ENCODE results near the gene TBC1D12. TPM values are rescaled to one million over a fixed set of nuclear protein-coding genes. Genes with fewer than 3 reads are reported as not detected.
"Not testable (repeated sequence)": the region's sequence is repeated elsewhere in the genome, so short reads cannot be mapped to it uniquely, and the experiment has no call there.

Gene TBC1D12
- total RNA-seq, 2 experiments from 2014 or later = 0.35 to 0.39 TPM

DNA sequence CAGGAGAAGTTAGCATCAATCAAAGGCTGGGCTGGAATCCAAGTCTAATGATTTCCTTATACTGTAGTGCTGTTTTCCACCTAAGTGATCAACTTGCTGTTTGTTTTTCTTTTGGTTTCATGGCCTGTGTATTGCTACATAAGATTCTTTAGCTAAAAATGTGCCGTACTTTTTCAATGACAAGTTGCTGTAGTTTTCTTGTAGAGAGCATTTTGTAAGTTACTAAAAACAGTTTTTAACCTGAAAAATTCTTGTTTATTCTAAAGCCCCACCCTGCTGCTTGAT lies 144.5 kb downstream of the TBC1D12 start:
- intact Hi-C loops (cut with DNase I, micrococcal nuclease) = loop anchor here (2.0 to 10.0 kb wide), 9 partner anchors 45 to 1148 kb away; partner anchors contain the start of genes CEP55 (in 1 of the 2), FRA10AC1 (in 1 of the 2), NOC3L (in 1 of the 2) and SLC35G1 (in 1 of the 2)
- Mint-ChIP-seq H3K9me3 (ENCODE audit: low read depth) (no peaks in the 10 kb centered on the region), H3K27ac (peak overlapping the region; percentile 99), H3K4me1 (peaks cover 11% of the 10 kb centered on the region), H3K4me3 (peak overlapping the region; percentile 100), H3K27me3 (no peaks in the 10 kb centered on the region), H3K36me3 (ENCODE audit: low read depth) (peaks cover 29% of the 10 kb centered on the region)
- DNase-seq = no peak
- POLR2A ChIA-PET = no interaction called here
- CTCF ChIA-PET = interaction anchor here (0.7 kb wide), 1 partner anchor 9 kb away, joined by 3 read pairs; no protein-coding TSS in a partner anchor
- ATAC-seq = no peak

DNA sequence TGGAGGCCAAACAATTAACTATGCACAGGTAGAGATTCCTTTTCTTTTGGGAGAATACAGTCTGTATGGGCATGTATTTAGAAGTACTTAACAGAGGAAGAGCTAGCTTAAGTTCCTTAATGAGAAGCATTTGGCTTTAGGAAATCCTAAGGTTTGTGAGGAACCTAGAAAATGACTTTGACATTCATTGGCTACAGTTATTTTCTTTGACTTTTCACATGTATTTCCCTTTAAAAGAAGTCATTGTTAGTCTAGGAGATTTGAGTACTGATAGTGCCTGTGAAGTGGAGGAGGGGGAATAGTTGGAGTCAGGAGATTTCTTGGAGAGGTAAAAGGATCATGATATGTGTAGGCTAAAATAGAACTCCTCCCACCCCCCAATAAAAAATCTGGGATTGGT lies 146.9 kb downstream of the TBC1D12 start:
- ChIA-PET POLR2A (no interaction called here), CTCF (interaction anchor here (1.4 kb wide), 1 partner anchor 32 kb away, joined by 3 read pairs; no protein-coding TSS in a partner anchor)
- Mint-ChIP-seq H3K4me1 (peaks cover 11% of the 10 kb centered on the region), H3K27ac (no peak overlapping the region), H3K4me3 (no peak overlapping the region), H3K9me3 (ENCODE audit: low read depth) (no peaks in the 10 kb centered on the region), H3K36me3 (ENCODE audit: low read depth) (peaks cover 37% of the 10 kb centered on the region), H3K27me3 (no peaks in the 10 kb centered on the region)
- no peak for DNase-seq
- intact Hi-C loops (cut with DNase I, micrococcal nuclease) = loop anchor here (5.0 to 10.0 kb wide), 8 partner anchors 43 to 1052 kb away; partner anchors contain the start of genes CEP55 (in 1 of the 2), FRA10AC1 (in 1 of the 2), NOC3L (in 1 of the 2) and SLC35G1 (in 1 of the 2)
- no peak for ATAC-seq

DNA sequence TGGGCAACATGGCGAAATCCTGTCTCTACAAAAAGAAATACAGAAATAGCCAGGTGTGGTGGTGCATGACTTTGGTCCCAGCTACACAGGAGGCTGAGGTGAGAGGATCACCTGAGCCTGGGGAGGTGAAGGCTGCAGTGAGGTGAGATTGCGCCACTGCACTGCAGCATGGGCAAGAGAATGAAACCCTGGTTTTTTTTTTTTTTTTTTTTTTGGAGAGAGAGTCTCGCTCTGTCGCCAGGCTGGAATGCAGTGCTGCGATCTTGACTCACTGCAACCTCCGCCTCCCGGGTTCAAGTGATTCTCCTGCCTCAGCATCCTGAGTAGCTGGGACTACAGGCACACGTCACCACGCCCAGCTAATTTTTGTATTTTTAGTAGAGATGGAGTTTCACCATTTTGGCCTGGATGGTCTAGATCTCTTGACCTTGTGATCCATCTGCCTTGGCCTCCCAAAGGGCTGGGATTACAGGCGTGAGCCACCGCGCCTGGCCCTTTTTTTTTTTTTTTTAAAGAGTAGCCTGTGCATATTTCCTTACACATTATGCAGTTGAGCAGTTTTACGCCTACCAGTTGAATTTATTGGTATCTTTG lies 165.5 kb downstream of the TBC1D12 start:
- DNase-seq; ATAC-seq; H3K9me3 Mint-ChIP-seq (ENCODE audit: low read depth); intact Hi-C loops (cut with DNase I, micrococcal nuclease); H3K4me3 Mint-ChIP-seq; H3K27me3 Mint-ChIP-seq; H3K4me1 Mint-ChIP-seq; H3K27ac Mint-ChIP-seq: not testable (repeated sequence)
- H3K36me3 Mint-ChIP-seq (ENCODE audit: low read depth) = peaks cover 64% of the 10 kb centered on the region
- CTCF ChIA-PET = interaction anchor here (0.8 kb wide), 1 partner anchor 11 kb away, joined by 4 read pairs; no protein-coding TSS in a partner anchor
- POLR2A ChIA-PET = interaction anchor here (0.7 kb wide), 1 partner anchor 806 kb away, joined by 4 read pairs; no protein-coding TSS in a partner anchor

DNA sequence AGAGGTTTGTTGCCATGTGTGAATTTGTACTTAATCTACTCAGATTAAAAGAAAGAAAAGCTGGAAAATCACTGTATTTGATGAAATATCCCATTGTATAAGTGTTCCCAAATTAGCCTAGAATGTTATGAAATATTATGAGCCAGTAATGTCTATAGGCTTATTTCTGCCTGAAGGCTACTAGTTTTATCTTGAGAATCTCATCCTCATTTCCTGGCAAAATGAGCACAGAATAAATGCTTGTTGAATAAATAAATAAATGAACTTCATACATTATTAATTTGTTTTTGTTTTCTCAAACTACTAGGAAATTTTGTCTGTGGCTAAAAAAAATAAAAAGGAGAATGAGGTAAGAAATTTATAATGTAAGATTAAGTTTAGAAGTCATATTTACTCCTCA lies 168.7 kb downstream of the TBC1D12 start:
- H3K4me1 Mint-ChIP-seq = peaks cover 3% of the 10 kb centered on the region
- POLR2A ChIA-PET = no interaction called here
- intact Hi-C loops (cut with DNase I, micrococcal nuclease) = no loop called here
- H3K9me3 Mint-ChIP-seq (ENCODE audit: low read depth) = no peaks in the 10 kb centered on the region
- no peak for ATAC-seq
- H3K4me3 Mint-ChIP-seq = no peak overlapping the region
- no peak for DNase-seq
- no peak overlapping the region for H3K27ac Mint-ChIP-seq
- CTCF ChIA-PET = no interaction called here
- H3K36me3 Mint-ChIP-seq (ENCODE audit: low read depth) = peaks cover 63% of the 10 kb centered on the region
- no peaks in the 10 kb centered on the region for H3K27me3 Mint-ChIP-seq

DNA sequence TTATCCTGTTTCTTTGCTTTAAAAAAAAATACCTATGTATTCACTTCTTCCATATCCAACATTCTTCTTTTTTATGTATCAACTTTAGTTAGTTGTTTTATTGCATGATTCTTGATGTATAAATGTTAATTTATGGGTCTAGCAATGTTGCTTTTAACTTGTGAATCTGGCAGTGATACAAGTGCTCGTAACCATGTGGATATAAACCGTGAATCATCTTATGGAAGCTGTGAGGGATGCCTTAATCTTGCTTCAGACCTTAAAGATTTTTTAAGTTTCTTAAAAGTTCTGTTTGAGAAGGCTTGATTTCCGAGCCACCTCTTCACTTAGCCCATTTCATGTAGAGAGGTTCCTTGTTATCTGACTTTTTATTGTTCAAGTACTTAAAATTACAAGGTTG lies 169.2 kb downstream of the TBC1D12 start:
- H3K9me3 Mint-ChIP-seq (ENCODE audit: low read depth) = no peaks in the 10 kb centered on the region
- ATAC-seq (no peak), DNase-seq (no peak)
- CTCF ChIA-PET = no interaction called here
- H3K27ac Mint-ChIP-seq = no peak overlapping the region
- no peaks in the 10 kb centered on the region for H3K27me3 Mint-ChIP-seq
- intact Hi-C loops (cut with DNase I, micrococcal nuclease) = no loop called here
- H3K36me3 Mint-ChIP-seq (ENCODE audit: low read depth) = peaks cover 64% of the 10 kb centered on the region
- H3K4me3 Mint-ChIP-seq = no peak overlapping the region
- POLR2A ChIA-PET = no interaction called here
- H3K4me1 Mint-ChIP-seq = peaks cover 3% of the 10 kb centered on the region

DNA sequence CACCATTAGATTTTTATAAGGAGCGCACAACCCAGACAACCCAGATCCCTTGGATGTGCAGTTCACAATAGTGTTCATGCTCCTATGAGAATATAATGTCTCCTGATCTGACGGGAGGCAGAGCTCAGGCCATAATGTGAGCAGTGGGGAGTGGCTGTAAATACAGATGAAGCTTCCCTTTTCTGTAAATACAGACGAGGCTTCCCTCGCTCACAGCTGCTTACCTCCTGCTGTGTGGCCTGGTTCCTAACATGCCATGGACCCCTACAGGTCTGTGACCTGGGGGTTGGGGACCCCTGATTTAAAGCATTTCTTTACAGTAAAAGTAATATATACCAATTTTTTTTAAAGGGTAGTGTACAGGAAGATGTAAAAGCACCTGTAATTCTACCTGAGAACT lies 176.4 kb downstream of the TBC1D12 start:
- H3K27ac Mint-ChIP-seq = no peak overlapping the region
- no peak for DNase-seq
- intact Hi-C loops (cut with DNase I, micrococcal nuclease) = no loop called here
- H3K4me3 Mint-ChIP-seq = no peak overlapping the region
- H3K27me3 Mint-ChIP-seq = no peaks in the 10 kb centered on the region
- peaks cover 57% of the 10 kb centered on the region for H3K36me3 Mint-ChIP-seq (ENCODE audit: low read depth)
- H3K9me3 Mint-ChIP-seq (ENCODE audit: low read depth) = no peaks in the 10 kb centered on the region
- ChIA-PET CTCF (interaction anchor here (1.1 kb wide), 1 partner anchor 23 kb away, joined by 3 read pairs; no protein-coding TSS in a partner anchor), POLR2A (interaction anchor here (0.7 to 0.8 kb wide), 2 partner anchors 27 to 1401 kb away, joined by 3 to 4 read pairs; no protein-coding TSS in a partner anchor)
- H3K4me1 Mint-ChIP-seq = no peaks in the 10 kb centered on the region
- no peak for ATAC-seq

DNA sequence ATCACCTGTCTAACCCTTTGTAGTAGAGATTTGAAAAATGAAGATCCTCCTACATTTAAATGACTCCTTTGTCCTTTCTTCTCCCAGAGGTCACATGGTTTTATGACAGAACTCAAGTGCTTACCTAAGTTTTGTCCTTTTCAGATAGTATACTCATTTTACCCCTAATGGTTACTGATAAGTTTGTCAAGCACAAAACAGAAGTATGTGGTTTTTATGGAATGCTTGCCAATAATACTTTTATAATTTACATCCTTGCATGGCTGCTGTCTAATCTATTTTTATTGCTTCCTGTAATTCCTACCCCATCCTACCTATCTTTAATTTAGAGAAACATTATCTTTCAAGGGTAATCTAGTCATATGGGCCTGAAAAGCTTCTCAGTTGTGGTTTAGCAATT lies 180.8 kb downstream of the TBC1D12 start:
- ChIA-PET POLR2A (no interaction called here), CTCF (no interaction called here)
- Mint-ChIP-seq H3K9me3 (ENCODE audit: low read depth) (no peaks in the 10 kb centered on the region), H3K36me3 (ENCODE audit: low read depth) (peaks cover 35% of the 10 kb centered on the region), H3K4me3 (no peak overlapping the region), H3K27me3 (no peaks in the 10 kb centered on the region), H3K27ac (no peak overlapping the region), H3K4me1 (no peaks in the 10 kb centered on the region)
- ATAC-seq = no peak
- intact Hi-C loops (cut with DNase I, micrococcal nuclease) = no loop called here
- DNase-seq = no peak

Other genes with a start within 250 kb of the TBC1D12 start
- gene NOC3L, start 39.6 kb upstream of the TBC1D12 start, total RNA-seq = 10 to 100 TPM; 50.7 to 53.7 TPM
- 100 to 1,000 TPM; 118 to 154 TPM for gene HELLS, start 143.2 kb downstream of the TBC1D12 start, total RNA-seq

Measured in activated CD4-positive, alpha-beta T cell treated with anti-CD3 and anti-CD28 coated beads for 36 hours (primary cell).